Erythroblast (primary cell): ENCODE results near the gene MAG.
"Not testable (repeated sequence)": the region's sequence is repeated elsewhere in the genome, so short reads cannot be mapped to it uniquely, and the experiment has no call there.

Experiments used
- DNase-seq, 2 experiments: peaks; one replicate each; lab custom pipeline; 2025; lab: John Stamatoyannopoulos, UW
- GATA1 ChIP-seq: IDR thresholded peaks from 2 replicates; pipeline ENCODE4 v1.6.1; 2011; ENCODE audit warnings: low read depth, mild to moderate bottlenecking, control low read depth, low read length, moderate library complexity
- POLR2A ChIP-seq: IDR thresholded peaks from 2 replicates; pipeline ENCODE4 v1.6.1; 2011; ENCODE audit warnings: mild to moderate bottlenecking, low read length

The MAG gene

DNA sequence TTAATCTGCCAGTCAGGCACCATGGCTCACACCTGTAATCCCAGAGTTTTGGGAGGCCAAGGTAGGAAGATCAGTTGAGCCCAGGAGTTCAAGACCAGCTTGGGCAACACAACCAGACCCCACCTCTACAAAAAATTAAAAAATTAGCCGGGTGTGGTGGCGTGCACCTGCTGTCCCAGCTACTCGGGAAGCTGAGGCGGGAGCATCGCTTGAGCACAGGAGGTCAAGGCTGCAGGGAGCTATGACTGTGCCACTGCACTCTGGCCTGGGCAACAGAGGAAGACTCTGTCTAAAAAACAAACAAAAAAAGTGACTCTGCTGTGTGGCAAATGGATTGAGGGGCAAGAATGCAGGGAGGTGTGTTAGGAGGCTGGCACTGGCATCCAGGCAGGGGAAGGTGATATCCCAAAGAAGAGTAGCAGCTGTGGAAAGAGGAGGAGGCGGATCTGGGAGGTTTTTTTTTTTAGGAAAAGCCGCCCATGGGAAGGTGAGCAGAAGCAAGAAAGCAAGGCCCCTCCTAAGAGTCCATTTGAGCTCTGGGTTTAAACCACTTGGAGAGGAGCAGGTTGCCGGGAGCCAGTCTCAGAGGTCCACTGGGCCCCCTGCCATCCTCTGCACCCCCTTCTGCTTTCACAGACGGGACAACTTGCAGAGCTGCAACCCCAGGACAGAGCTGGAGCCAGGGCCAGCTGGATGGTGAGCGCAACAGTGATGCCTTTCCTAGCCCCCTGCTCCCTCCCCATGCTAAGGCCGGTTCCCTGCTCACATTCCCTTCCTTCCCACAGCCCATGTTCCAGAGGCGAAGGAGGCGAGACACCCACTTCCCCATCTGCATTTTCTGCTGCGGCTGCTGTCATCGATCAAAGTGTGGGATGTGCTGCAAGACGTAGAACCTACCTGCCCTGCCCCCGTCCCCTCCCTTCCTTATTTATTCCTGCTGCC, 7.5 kb upstream of the MAG start:
- no peak for TF ChIP-seq POLR2A
- no peak for TF ChIP-seq GATA1
- no peak for DNase-seq

DNA sequence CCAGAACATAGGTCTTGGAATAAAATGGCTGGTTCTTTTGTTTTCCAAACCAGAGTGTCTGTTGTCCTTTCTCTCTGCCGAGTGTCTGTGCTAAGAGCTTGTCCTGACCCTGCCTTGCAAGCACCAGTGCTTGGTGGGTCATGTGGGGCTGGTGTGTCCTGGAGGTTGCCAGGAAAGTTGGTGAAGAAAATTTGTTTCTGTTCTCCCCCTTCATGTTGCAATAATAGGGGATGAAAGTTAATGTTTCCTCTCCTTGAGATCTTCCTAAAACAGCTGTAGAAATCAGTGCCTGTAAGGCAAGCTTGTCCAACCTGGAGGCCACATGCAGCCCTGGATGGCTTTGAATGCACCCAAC, 6.9 kb upstream of the MAG start:
- TF ChIP-seq POLR2A: no peak
- TF ChIP-seq GATA1: no peak
- DNase-seq: no peak

DNA sequence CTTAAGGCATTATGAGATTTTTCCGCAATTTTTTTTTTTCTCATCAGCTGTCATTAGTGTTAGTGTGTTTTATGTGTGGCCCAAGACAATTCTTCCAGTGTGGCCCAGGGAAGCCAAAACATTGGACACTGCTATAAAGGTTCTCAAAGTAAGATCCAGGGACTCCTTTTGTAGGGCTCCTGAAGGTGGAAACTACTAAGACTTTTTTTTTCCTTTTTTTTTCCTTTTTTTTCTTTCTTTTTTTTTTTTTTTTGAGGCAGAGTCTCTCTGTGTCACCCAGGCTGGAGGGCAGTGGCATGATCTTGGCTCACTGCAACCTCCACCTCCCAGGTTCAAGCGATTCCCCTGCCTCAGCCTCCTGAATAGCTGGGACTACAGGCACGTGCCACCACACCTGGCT, 6.5 kb upstream of the MAG start:
- not testable (repeated sequence) for DNase-seq

DNA sequence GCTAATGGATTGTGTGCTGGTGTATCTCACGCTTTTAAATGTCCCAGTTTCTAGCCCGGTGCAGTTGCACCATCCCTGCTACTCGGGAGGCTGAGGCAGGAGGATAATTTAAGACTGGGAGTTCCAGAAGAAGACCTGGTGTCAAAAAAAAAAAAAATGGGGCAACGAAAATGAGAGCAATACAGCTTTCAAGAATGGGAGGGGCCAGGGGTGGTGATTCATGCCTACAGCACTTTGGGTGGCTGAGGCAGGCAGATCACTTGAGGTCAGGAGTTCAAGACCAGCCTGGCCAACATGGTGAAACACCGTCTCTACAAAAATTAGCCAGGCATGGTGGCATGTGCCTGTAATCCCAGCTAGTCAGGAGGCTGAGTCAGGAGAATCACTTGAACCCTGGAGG, 5.9 kb upstream of the MAG start:
- DNase-seq: not testable (repeated sequence)

DNA sequence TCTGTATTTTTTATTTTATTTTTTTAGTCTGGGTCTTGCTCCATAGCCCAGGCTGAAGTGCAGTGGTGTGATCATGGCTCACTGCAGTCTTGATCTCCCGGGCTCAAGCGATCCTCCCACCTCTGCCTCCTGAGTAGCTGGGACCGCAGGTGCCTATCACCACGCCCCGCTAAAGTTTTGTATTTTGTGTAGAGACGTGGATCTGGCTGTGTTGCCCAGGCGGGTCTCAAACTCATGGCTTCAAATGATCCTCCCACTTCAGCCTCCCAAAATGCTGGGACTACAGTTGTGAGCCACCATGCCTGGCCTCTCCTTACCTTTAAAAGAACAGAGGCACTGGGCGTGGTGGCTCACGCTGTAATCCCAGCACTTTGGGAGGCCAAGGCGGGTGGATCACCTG, 4.2 kb upstream of the MAG start:
- TF ChIP-seq GATA1: no peak
- no peak for TF ChIP-seq POLR2A
- DNase-seq: no peak

DNA sequence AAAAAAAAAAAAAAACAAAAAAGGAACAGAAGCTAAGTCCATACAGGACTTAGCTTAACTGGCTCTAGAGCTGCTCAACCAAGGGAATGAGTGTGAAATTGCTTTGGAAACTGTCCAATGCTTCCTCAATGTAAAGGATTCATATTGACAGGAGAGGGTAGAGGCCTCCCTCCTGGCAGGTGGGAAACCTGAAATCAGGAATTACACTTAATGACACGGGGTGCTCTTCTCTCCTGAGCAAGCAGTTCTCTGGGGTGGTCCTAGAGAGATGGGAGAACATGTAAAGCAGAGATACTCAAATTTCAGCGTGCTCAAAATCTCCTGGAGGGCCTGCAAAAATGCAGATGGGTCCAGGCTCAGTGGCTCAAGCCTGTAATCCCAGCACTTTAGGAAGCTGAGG, 3.6 kb upstream of the MAG start:
- no peak for TF ChIP-seq GATA1
- TF ChIP-seq POLR2A: no peak
- no peak for DNase-seq

DNA sequence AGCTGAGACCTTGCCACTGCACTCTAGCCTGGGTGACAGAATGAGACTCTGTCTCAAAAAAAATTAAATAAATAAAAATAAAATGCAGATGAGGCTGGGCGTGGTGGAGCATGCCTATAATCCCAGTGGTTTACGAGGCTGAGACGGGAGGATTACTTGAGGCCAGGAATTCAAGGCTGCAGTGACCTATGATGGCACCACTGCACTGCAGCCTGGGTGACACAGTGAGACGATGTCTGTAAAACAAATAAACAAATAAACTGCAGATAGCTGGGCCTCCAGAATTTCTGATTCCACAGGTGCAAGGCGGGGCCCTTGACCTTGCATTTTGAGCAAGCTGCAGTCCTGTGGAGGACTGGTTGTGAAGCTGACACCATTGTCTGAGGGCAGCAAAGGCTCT, 3.1 kb upstream of the MAG start:
- no peak for DNase-seq
- TF ChIP-seq POLR2A: no peak

DNA sequence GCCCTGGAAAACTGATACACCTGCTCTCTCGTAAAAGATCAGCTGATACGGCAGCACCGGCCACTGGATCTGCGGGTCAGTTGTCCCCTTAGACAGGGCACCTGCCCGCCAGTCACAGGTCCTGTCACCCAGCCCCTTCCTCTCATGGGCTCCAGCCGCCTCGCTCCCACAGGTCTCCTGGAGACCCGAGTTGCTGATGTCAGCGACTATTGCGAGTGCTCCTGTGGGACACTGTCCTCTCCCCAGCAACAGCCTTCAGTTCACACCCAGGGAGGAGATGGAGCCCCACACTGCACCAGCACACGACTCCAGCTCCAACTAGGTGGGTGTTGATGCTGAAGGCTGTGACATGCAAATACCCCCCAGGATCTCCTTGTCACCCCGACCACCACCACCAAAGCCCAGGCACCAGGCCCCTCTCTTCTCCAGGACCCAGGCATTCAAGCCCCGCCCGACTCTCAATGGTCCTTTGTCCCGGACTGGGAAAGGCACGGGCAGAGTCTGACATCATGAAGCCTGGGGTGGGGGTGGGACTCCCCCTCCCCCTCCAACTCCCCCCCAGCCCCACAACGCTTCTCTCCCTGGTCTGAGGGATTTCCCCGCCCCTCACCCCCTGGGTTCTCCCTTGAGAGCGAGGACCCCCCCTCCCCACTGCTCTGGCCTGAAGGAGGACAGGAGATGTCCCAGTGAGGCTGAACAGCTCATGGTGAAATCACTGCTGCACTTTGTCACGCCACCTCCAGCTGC, 1.4 kb upstream of the MAG start:
- TF ChIP-seq POLR2A (no peak), GATA1 (no peak)
- DNase-seq: no peak

DNA sequence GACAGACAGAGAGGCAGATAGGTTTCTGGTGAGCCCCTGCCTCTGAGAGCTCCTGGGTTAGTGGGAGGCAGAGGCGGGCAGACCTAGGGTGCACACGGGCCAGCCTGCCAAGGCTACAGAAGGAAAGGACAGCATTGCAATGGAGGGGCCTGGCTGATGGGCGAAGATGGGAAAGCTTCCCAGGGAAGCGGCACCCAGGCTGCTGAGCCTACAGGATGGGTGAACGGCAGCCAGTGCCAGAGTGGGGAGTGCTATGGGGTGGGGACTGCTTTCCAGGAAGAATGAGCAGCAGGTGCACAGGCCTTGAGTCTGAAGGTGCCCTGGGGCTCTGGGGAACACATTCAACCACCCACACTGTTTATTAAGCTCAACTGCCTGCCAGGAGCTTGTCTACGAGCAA, 702 bp upstream of the MAG start:
- no peak for DNase-seq
- TF ChIP-seq GATA1 (no peak), POLR2A (no peak)

DNA sequence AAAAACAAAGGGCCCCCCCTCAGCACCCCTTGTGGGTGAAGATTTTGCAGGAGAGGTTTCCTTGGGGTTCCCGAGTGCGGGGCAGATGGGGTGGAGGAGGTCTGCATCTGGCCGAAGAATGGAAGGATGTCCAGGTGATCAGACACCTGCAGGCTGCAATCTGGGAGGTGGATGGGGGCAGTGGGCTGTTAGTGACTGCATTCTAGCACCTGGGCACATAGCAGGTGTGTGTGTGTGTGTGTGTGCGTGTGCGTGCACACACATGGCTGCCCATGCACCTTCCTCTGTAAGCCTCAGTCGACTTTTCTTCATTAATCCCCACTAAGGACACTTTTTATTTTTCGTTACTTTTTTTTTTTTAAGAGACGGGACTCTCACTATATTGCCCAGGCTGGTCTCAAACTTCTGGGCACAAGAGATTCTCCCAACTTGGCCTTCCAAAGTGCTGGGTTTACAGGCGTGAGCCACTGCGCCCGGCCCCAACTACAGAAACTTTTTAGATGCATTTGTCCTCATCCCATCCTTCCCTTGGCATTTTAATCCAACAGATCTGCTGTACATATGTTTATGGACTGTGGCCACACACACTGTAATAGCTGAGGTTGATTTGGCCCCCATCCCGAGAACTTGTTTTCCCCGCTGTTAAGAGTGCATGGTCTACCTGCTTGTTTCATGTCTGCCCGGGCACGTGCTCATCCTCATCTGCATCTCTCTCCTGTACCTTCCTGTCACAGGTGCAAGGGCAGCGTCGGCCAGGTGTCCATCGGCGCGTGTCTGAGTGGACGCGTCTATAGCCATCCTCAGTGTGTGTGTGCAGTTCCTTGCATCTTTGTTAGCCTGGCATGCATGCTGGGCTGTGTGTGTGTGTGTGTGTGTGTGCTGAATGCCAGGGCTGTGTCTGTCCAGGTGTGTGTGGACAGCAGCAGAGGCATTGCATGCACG, 731 bp downstream of the MAG start:
- no peak for TF ChIP-seq GATA1
- TF ChIP-seq POLR2A: no peak
- no peak for DNase-seq

DNA sequence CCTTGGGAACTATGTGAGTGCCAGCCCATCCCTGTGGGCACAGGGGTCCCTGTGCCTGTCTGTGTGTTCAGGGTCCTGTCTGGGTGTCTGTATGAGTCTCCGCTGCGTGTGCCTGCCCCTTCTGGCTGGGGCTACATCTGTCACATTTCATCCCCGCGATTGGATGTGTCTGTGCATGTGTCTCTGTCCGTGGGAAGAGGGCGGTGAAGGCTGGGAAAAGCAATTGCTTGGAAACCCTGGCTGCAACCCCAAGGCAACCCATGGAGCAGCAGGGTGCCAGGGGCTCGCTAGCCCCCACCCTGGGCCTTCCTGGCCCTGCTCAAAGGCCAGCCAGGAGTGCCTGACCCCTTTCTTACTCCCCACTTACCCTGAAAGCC, 1.4 kb downstream of the MAG start:
- TF ChIP-seq POLR2A: no peak
- no peak for TF ChIP-seq GATA1
- no peak for DNase-seq

DNA sequence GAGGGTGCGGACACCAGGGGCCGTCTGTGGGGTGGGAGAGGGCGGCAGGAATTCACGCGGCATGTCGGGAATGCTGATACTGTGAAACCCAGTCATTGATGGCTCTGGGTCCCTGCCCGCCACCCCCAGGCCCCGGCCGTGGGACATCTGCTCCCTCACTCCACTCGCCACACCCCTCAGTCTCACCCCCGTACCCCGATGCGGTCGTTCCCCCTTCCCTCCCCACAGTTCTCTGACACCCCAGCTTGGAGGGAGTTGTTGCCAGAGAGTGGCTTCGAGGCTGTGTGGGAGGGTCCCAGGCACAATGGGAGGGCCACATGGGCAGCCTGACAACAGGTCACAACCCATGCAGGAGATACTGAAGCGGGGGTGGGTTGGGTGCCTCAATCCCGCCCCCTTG, 1.8 kb downstream of the MAG start:
- no peak for DNase-seq
- TF ChIP-seq GATA1 (no peak), POLR2A (no peak)

DNA sequence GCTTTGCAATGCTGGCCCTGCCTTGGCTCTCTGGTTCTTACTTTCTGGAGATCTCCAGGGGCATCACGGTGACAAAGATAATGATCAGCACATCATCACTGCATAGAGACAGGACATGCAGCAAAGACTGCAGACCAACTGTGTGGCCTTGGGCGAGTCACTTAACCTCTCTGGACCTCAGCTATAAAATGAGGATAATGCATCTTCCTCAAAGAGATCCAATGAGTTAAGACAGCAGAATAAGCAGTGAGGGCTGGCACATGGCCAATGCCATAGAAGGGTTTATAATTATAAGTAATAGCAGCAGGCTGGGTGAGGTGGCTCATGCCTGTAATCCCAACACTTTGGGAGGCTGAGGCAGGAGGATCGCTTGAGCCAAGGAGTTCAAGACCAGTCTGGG, 2.4 kb downstream of the MAG start:
- TF ChIP-seq POLR2A: no peak
- no peak for TF ChIP-seq GATA1
- no peak for DNase-seq
